Stomach smooth muscle (tissue), 2 donors: ENCODE measurements around the gene ABCB9.
"Not testable (repeated sequence)": the region's sequence is repeated elsewhere in the genome, so short reads cannot be mapped to it uniquely, and the experiment has no call there.

Source experiments
- H3K27ac ChIP-seq: one replicate; pipeline ENCODE4 v1.7.0; 2013; ENCODE audit warnings: mild to moderate bottlenecking, low read length, inconsistent platforms
- H3K27me3 ChIP-seq, 2 donors: one replicate each; pipeline ENCODE4 v1.7.0; 2013; ENCODE audit warnings: low read length in 2 of 2; ENCODE audit not compliant: insufficient read depth in 2 of 2, control insufficient read depth in 1 of 2
- H3K36me3 ChIP-seq, 2 donors: one replicate each; pipeline ENCODE4 v1.7.0; 2013; ENCODE audit warnings: low read length in 2 of 2; ENCODE audit not compliant: control insufficient read depth in 2 of 2, insufficient read depth in 2 of 2
- H3K4me1 ChIP-seq: one replicate; pipeline ENCODE4 v1.7.0; 2013; ENCODE audit warnings: low read length; ENCODE audit not compliant: control insufficient read depth, insufficient read depth
- H3K4me3 ChIP-seq, 2 donors: one replicate each; pipeline ENCODE4 v1.7.0; 2013; ENCODE audit warnings: low read length in 2 of 2
- H3K9ac ChIP-seq, 2 donors: one replicate each; pipeline ENCODE4 v1.7.0; 2013; ENCODE audit warnings: low read length in 2 of 2, mild to moderate bottlenecking in 1 of 2
- H3K9me3 ChIP-seq, 2 donors: one replicate each; pipeline ENCODE4 v1.7.0; 2013; ENCODE audit warnings: low read length in 2 of 2; ENCODE audit not compliant: control insufficient read depth in 2 of 2
- donor health status: healthy.
- donor health status: Pancreatic carcinoma.

Gene ABCB9

DNA sequence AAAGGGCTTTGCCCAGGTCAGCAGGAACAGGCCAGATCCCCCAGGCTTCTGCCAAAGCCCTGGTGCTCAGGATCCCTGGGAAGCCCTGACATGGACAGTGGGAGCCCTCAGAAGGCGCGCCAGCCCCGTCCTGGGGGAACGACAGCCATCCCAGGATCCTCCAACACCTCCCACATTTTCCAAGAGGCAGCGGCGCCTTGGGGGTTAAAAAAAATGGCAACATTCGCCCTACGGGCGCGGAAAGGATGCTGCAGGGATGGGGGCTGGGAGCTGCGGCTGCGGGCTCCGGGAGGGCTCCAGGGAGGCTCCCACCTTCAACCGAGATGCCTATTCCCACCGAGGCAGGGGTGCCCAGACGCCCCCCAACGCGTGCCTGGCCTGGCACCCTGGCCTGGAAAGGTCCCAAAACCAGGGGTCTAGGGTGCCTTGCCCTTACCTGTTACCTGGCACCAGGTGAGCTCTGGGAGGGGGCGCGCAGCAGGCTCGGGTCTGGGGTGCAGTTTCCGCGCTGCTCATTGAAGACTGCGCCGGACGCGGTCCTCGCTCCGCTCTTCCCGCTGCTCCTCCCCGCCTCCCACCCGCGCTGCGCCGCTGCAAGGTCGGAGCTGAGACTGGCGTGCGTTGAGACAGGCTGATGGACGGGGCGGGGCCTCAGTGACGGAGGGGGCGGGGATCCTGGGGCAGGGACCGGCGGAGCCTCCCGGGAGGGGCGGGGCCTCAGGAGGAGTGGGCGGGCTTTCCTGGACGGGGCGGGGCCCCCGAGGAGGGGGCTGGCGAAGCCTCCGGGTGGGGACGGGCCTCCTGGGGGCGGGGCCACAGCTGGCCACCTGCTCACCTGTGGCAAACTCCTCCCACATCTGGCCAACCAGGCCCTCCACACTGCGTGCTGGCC, at the start of gene ABCB9:
TSS of gene ABCB9 (minus strand) at position 613 of the 892 bp plus-strand sequence. CDS start 6,228 bp downstream, outside the sequence.
- Histone ChIP-seq H3K9ac (peak within 1 kb of the TSS; percentile 55 to 74), H3K4me3 (peak within 1 kb of the TSS; percentile 80 to 81)

DNA sequence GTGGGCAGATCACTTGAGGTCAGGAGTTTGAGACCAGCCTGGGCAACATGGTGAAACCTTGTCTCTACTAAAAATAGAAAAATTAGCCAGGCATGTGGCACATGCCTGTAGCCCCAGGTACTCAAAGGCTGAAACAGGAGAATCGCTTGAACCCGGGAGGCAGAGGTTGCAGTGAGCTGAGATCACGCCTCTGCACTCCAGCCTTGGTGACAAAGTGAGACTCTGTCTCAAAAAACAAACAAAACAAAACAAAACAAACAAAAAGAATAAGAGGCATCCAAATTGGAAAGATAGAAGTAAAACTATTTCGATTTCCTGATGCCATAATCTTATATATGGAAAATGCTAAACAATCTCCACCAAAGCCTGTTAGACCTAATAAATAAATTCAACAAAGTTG, 48.2 kb upstream of the ABCB9 start:
- not testable (repeated sequence) for H3K27ac ChIP-seq, H3K4me1 ChIP-seq, H3K4me3 ChIP-seq, H3K9me3 ChIP-seq, H3K27me3 ChIP-seq, H3K9ac ChIP-seq
- peaks cover 3 to 15% of the 10 kb centered on the region in 2 donors for H3K36me3 ChIP-seq

More for the DNA sequence above, at the start of gene ABCB9:
- no peaks in the 10 kb centered on the region for H3K27me3 ChIP-seq
- no peaks in the 10 kb centered on the region for H3K9me3 ChIP-seq
- peaks cover 30% of the 10 kb centered on the region for H3K4me1 ChIP-seq
- no peaks in the 10 kb centered on the region for H3K36me3 ChIP-seq
- peak within 1 kb of the TSS; percentile 53 for H3K27ac ChIP-seq

GRCh38 chr12:123013185-123014095, 47.2 kb upstream of the ABCB9 start:
- no peaks in the 10 kb centered on the region for H3K4me1 ChIP-seq
- H3K4me3 ChIP-seq: no peak overlapping the region
- H3K27ac ChIP-seq: no peak overlapping the region
- peaks cover 6 to 24% of the 10 kb centered on the region in 2 donors for H3K36me3 ChIP-seq
- H3K9me3 ChIP-seq: no peaks in the 10 kb centered on the region
- H3K27me3 ChIP-seq: no peaks in the 10 kb centered on the region
- H3K9ac ChIP-seq: no peak overlapping the region

DNA sequence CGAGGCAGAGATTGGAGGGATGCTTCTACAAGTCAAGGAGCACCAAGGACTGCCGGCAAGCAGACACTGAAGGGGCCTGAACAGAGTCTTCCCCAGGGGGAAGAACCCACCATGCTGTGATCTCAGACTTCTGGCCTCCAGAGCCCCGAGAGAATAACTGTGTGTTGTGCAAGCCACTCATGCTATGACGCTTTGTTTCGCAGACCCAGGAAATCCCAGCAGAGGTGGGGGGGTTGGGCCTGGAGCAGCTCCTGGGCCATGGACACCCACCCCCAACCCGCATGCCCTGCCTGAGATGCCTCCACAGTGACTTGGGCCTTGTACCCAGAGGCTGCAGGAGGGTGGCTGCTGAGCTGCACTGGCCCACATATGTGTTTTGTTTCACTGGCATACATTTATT, 45.4 kb upstream of the ABCB9 start:
- Histone ChIP-seq H3K4me3 (no peak overlapping the region), H3K27ac (no peak overlapping the region), H3K9ac (no peak overlapping the region), H3K4me1 (no peaks in the 10 kb centered on the region), H3K9me3 (no peaks in the 10 kb centered on the region), H3K27me3 (no peaks in the 10 kb centered on the region), H3K36me3 (peaks cover 11 to 36% of the 10 kb centered on the region in 2 donors)

- Histone ChIP-seq H3K4me3 (no peak overlapping the region), H3K4me1 (no peaks in the 10 kb centered on the region), H3K9ac (no peak overlapping the region), H3K36me3 (peaks cover 11 to 36% of the 10 kb centered on the region in 2 donors), H3K27ac (no peak overlapping the region), H3K27me3 (no peaks in the 10 kb centered on the region), H3K9me3 (no peaks in the 10 kb centered on the region)
Measured at GRCh38 chr12:123010681-123011080, 44.4 kb upstream of the ABCB9 start.

- Histone ChIP-seq H3K4me3 (no peak overlapping the region), H3K9me3 (no peaks in the 10 kb centered on the region), H3K27me3 (no peaks in the 10 kb centered on the region), H3K36me3 (peaks cover 11 to 36% of the 10 kb centered on the region in 2 donors), H3K9ac (no peak overlapping the region), H3K4me1 (no peaks in the 10 kb centered on the region), H3K27ac (no peak overlapping the region)
Measured at GRCh38 chr12:123010110-123010509, 43.8 kb upstream of the ABCB9 start.

DNA sequence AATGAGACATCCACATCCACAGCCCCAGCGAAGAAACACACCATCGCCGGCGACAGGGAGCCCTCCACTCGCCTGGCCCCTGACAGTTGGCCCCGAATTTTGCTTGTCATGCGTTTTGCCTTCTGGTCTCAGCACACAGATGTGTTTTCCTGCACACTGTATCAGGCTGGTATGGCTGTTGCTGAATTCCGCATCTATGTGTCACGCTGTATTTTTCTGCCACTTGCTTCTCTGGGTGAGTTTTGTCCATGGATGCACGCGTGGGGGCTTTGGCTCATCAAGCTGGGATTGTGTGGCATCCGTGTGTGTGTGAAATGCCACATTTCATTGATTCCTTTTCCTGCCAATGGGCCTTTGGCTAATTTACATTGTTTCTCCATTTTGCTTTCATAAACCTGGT, 40.7 kb upstream of the ABCB9 start:
- H3K4me1 ChIP-seq: no peaks in the 10 kb centered on the region
- H3K36me3 ChIP-seq: peaks cover 12 to 34% of the 10 kb centered on the region in 2 donors
- H3K9me3 ChIP-seq: no peaks in the 10 kb centered on the region
- H3K4me3 ChIP-seq: no peak overlapping the region
- no peak overlapping the region for H3K27ac ChIP-seq
- no peak overlapping the region for H3K9ac ChIP-seq
- no peaks in the 10 kb centered on the region for H3K27me3 ChIP-seq

- Histone ChIP-seq H3K27me3 (no peaks in the 10 kb centered on the region), H3K27ac (no peak overlapping the region), H3K36me3 (peaks cover 15 to 32% of the 10 kb centered on the region in 2 donors), H3K4me3 (no peak overlapping the region), H3K9ac (no peak overlapping the region), H3K4me1 (no peaks in the 10 kb centered on the region), H3K9me3 (no peaks in the 10 kb centered on the region)
Measured at GRCh38 chr12:123005081-123005626, 38.9 kb upstream of the ABCB9 start.

- no peaks in the 10 kb centered on the region for H3K4me1 ChIP-seq
- no peaks in the 10 kb centered on the region for H3K27me3 ChIP-seq
- no peak overlapping the region for H3K27ac ChIP-seq
- H3K36me3 ChIP-seq: peaks cover 15 to 30% of the 10 kb centered on the region in 2 donors
- H3K9me3 ChIP-seq: no peaks in the 10 kb centered on the region
- H3K9ac ChIP-seq: no peak overlapping the region
- no peak overlapping the region for H3K4me3 ChIP-seq
Measured at GRCh38 chr12:123004287-123004686, 38.0 kb upstream of the ABCB9 start.

DNA sequence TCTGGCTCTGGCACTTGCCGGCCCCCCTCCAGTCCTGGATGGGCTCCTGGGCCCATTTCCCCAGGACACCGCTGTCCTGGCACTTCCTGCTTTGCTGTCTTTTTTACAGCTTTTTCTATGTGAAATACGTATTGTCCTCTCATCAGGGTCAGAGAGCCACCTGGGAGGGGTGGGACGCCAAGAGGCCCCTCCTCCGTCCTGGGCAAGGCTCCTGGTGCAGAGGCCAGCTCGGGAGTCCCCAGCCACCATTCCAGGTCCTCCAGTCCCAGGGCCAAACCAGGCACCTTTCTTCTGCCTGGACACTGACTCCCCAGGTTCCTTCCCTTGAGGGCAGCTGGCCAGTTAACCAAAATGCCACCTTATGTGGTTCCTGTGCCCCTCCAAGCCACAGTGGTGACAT, 37.0 kb upstream of the ABCB9 start:
- H3K9me3 ChIP-seq: no peaks in the 10 kb centered on the region
- H3K36me3 ChIP-seq: peaks cover 10 to 23% of the 10 kb centered on the region in 2 donors
- no peak overlapping the region for H3K4me3 ChIP-seq
- no peak overlapping the region for H3K27ac ChIP-seq
- H3K9ac ChIP-seq: no peak overlapping the region
- H3K27me3 ChIP-seq: no peaks in the 10 kb centered on the region
- H3K4me1 ChIP-seq: no peaks in the 10 kb centered on the region
